Bronchus fibroblast of lung (primary cell): Measurements from ENCODE around the gene LHX5. TPM values are rescaled to one million over a fixed set of nuclear protein-coding genes. Genes with fewer than 3 reads are reported as not detected.

Experiments used
- total RNA-seq: library from RNA; depleted of rRNA; stranded (reverse); fragments of >200 nt; gene quantifications from 2 replicates; pipeline ENCODE4 v1.2.3, GENCODE V29; 2015

The LHX5 gene
- not detected in 2 replicates for total RNA-seq

DNA sequence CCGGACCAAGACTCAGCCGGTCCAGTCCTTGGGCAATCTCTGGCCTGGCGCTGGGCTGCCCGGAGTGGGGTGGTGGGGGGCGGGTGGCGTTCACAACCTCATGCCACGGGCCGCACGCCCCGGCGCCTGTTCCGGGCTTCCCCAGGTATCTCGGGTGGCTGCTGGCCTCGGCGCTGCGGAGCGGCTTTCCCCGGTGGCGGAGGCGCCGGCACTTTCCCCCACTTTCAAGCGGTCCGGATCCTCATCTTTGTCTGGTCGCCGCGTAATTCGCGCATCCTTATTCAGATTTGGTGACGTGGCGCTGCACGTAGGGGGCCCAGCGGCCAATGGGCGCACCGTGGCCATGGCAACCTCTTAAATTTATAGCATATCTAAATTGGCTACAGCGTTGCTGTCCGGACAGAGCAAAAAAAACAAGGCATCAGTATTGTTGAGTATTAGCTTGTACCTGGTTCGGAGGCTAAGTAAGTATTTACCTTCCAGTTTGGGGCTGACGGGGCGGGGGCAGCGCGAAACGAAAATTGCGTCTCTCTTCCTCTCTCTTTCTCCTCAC lies at the start of gene LHX5:
Gene LHX5 (minus strand): TSS at position 253 of the 553 bp plus-strand sequence. CDS start 373 bp downstream, outside the sequence.

DNA sequence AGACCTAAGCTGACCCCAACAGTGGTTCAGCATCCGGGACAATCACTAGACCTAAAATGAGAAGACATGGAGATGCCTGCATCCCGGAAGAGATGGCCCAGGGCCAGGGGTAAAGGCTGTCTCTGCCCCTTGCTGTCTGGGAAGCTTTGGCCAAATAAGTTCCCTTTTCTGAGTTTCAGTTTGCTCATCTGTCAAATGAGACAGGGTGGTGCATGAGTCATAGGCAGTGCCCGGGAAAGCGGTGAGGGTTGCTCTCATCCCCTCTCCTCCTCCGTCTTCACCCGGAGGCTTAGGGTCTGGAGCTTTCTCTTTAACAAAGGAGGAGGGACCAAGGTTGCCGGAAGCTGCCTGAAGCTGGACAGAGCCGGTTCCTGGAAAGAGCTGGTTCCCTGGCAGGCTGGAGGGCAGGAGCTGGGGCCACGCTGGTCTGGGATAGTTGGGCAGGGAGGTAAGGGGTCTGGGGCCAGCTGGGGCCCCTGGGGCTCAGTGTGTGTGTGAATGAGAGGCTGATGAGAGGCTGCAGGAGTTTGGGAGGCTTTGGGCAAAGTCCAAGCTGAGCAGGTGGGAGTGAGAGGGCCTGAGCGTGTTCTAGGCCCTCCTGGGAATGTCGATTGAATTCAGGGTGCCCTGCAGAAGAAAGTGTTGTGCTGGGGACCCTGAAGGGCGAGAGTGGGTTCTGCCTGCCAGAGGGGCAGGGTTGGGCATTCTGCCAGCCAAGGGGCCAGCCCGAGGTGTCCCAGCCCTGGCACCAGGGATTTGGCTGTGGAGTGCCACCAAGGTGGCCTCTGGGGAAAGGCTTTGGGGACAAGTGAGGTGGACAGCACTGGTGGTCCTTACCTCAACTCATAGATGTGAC lies 49.4 kb downstream of the LHX5 start, which contains the start of gene SDSL:
Gene SDSL (plus strand): TSS at position 351 of the 856 bp plus-strand sequence. CDS start 5,603 bp downstream, outside the sequence.

Other genes starting within 250 kb of the LHX5 start
- 13.4 and 14.5 TPM in 2 replicates for gene SLC8B1, start 136.8 kb downstream of the LHX5 start, total RNA-seq
- gene PLBD2, start 113.3 kb downstream of the LHX5 start, total RNA-seq = 13.2 and 20.0 TPM in 2 replicates
- not detected in 2 replicates for gene SDS, start 68.0 kb downstream of the LHX5 start, total RNA-seq
- 5.9 and 12.3 TPM in 2 replicates for gene SDSL, start 49.5 kb downstream of the LHX5 start, total RNA-seq